GM21423 (cell line): ENCODE data around the gene ULK4.
"Not testable (repeated sequence)": the region's sequence is repeated elsewhere in the genome, so short reads cannot be mapped to it uniquely, and the experiment has no call there.

Source experiments
- ATAC-seq: cut with Tn5 transposase; IDR thresholded peaks from one replicate; pipeline ENCODE4 v1.9.1; 2021; ENCODE audit warnings: mild to moderate bottlenecking, moderate library complexity; ENCODE audit not compliant: unreplicated experiment

Gene ULK4

DNA sequence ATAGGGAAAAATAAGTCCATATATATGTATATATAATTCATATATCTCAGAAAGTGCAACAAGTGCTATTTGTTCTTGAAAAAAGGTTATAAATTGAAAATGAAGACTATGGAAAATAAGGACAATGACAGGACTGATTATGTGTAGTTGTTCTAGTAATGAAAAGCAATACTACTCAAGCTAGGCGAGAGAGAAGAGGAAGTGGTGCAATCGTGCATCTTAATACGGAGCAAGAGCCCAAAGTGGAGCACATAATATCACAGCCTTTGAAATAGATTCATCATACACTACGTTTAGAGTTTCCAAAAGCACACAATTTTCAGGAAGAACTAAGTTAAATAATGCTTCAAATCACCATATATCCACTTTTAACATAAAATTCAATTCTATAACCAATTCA lies 87.9 kb downstream of the ULK4 start:
- no peak for ATAC-seq

DNA sequence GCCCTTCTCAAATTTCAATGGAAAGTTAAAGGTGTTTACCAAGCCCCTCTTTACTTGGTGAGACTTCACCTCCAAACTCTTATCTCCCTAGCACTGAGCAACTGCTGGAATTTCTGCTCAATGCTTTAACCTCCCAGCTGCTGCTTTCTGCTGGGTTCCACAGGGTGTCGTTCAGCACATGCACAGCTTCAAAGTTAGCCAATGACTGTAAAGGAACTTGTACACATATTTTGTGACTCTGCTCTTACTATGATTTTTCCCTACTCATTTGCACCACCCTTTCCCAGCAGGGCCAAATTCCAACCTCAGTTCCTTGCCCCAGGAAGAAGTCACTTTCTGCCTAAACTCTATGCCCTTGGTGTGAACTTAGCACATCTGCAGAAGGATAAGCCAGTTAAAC lies 89.7 kb downstream of the ULK4 start:
- ATAC-seq: no peak

DNA sequence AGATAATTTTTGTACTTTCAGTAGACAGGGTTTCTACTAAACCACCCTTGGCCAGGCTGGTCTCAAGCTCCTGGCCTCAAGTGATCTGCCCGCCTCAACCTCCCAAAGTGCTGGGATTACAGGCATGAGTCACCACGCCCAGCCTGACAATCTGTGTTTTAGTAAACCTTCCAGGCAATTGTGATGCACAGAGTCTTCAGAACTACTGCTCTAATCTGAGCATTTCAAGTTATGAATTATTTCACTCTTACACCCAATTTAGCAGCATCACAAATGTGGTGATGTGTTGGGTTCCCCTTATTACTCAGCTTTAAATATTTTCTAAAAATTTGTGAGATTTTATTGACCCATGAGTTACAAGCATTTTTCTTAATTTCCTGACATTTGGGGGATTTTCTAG lies 94.4 kb downstream of the ULK4 start:
- ATAC-seq: no peak

DNA sequence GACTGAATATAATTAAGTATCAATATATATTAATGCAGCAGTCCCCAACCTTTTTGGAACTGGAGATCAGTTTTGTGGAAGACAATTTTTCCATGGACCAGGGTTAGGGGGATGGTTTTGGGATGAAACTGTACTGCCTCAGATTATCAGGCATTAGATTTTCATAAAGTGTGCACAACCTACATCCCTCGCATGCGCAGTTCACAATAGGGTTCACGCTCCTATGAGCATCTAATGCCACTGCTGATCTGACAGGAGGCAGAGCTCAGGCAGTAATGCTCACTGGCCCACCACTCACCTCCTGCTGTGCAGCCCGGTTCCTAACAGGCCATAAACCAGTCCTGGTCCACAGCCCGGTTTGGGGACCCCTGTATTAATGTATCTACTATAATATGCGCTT lies 95.6 kb downstream of the ULK4 start:
- ATAC-seq: no peak

DNA sequence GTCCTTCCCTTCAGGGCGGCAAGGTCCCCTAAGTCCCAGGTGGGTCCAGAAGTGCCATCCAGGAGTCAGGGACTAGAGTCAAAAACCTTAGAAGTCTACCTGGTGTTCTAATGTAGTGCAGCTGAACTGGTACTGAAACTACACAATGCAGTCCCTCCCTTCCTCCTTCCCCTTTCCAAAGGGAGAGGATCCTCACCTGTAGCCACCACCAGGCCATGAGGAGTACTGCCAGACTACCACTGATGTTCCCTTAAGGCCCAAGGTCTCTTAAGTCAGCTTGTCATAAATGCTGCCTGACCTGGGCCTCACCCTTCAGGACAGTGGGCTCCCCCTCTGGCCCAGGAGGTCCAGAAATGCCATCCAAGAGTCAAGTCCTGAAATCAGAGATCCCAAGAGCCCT lies 98.9 kb downstream of the ULK4 start:
- ATAC-seq: no peak

DNA sequence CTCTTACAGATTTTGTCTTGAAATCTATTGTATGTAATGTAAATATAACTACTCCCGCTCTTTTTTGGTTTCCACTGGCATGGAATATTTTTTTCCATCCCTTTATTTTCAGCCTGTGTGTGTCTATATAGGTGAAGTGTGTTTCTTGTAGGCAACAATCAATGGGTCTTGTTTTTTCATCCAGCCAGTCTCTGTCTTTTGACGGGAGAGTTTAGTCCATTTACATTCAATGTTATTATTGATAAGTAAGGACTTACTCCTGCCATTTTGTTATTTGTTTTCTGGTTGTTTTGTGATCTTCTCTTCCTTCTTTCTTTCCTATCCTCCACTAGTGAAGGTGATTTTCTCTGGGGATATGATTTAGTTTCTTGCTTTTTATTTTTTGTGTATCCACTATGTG lies 101.4 kb downstream of the ULK4 start:
- ATAC-seq: not testable (repeated sequence)

DNA sequence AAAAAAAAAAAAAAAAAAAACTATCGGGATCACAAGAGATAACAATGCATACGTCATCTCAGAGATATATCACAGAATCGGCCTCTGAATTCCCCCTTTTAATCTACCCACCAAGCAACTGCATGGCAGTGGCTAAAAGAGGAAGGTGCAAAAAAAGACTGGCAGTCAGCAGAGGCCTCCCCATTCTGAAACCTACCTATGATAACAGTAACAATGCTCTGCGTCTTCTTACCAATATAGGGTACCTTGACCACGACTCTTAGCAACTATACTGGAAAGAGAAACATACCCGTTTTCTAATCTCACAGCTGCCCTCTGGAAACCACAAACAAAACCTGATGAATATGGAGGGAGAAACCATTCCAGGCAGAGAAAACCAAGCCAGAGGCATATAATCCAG lies 106.9 kb downstream of the ULK4 start:
- no peak for ATAC-seq

DNA sequence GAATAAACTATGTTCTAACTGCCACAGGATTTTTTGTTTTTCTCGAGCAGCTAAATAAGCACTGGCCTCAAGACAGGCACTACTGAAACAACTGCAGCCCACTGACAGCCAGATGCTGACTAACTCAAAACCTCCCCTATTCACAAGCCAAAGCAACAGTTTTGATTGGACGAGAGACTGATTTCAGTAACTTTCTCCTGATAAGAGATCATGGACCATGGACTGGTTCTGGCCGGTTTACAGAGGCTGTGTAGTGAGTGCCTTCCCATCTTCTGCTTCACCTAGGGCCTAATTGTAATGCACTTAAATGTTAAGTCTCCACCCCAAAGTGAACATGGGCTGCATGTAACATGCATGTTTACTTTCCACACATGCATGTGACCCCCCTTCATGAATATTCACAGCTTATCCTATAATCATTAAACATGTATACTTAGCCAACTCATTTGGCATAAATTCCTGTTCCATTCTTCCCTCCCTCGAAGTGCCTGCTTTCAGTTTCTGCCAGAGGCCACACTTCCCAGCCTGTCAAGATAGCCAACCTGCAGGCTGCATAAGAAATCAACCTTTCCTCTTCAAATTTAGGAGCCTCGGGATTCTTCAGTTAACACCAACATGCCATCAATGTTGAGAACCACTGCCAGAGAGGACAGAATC lies 108.2 kb downstream of the ULK4 start:
- no peak for ATAC-seq

DNA sequence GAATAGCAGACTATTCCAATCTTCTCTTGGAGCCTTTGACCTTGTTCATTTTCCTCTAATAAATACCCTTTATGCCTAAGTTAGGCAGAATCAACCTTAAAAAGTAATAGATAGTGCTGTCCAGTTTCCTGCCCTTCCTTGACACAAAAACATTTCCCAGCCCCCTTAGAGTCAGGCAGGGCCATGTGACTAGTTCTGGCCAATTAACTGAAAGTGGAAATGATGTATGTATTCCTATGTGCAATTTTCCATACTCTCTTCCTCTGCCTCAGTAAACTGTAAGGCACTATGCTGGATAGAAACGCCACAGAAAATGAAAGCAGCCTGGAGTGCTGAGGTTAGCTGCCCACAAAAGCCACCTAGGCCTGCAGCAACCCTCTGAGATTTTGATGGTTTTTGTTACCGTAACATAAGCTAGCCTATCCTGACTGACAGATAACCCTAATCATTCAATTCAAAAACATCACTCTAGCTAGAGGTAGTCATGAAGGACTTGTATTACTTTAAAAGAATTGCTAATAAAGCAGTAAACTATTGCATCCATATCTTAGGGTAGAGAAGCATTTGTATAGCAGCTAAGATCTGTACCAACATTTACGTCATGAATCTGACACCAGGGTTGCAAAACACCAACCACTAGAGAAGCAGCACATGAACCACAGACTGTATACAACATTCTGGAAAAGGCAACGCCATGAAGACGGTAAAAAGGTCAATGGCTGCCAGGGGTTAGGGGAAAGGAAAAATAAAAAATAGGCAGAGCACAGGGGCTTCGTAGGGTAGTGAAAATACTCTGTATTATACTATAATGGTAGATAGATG lies 112.9 kb downstream of the ULK4 start:
- no peak for ATAC-seq

DNA sequence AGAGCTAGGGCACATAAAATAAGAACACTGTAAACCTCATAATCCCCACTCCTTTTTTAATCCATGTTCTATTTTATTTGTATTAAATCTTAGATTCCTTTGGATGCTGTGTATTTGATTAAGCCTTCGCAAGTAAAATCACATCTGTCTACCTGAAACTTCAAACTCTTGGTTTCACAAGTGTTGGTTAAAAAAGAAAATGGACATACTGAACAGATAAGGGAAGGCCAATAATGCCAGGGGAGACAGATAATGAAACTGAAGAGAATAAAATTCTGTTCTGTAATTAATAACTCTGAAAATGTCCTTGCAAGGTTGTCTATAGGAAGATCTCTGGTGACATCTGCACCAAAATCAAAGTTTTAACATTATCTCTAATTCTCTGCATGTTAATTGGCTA lies 114.2 kb downstream of the ULK4 start:
- no peak for ATAC-seq

DNA sequence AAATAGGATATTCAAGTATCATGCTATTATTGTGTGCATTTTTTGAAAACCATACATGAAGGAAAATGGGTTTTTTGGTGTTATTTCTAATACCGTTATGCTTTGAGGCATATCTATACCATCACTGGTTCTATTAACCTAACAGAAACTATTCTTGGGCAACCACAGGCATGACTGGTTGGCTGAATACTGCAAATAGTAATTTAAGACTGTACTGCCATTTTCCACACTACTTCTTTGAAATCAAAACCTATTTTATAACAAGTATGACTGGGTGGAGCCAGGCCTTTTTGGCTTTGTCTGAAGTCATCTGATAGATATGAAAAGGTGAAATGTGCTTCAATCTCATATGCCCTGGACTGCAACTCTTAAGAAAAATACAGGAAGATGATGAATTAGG lies 115.1 kb downstream of the ULK4 start:
- ATAC-seq: no peak

DNA sequence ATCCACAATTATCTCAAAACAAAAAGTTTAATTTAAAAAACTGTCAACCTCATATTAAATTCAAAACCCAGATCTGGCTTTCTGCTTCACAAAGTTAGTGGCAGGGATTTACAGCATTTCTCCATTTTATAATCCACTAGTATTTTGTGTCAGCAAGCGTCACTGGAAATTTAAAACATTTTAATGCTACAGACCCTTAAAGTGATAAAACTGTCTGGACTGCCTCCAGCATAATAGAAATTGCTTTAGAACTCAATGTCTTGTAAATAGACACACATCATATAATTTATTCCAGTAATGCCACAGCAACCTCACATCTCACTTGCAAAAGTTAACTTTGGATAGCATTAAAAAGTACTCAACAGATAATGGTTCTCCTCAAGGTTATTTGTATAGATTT lies 116.1 kb downstream of the ULK4 start:
- no peak for ATAC-seq

DNA sequence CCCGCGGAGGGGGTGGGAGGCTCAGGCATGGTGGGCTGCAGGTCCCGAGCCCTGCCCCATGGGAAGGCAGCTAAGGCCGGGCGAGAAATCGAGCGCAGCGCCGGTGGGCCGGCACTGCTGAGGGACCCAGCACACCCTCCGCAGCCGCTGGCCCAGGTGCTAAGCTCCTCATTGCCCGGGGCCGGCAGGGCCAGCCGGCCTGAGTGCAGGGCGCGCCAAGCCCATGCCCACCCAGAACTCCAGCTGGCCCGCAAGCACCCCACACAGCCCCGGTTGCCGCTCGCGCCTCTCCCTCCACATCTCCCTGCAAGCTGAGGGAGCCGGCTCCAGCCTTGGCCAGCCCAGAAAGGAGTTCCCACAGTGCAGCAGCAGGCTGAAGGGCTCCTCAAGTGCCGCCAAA lies 117.6 kb downstream of the ULK4 start:
- ATAC-seq: not testable (repeated sequence)

DNA sequence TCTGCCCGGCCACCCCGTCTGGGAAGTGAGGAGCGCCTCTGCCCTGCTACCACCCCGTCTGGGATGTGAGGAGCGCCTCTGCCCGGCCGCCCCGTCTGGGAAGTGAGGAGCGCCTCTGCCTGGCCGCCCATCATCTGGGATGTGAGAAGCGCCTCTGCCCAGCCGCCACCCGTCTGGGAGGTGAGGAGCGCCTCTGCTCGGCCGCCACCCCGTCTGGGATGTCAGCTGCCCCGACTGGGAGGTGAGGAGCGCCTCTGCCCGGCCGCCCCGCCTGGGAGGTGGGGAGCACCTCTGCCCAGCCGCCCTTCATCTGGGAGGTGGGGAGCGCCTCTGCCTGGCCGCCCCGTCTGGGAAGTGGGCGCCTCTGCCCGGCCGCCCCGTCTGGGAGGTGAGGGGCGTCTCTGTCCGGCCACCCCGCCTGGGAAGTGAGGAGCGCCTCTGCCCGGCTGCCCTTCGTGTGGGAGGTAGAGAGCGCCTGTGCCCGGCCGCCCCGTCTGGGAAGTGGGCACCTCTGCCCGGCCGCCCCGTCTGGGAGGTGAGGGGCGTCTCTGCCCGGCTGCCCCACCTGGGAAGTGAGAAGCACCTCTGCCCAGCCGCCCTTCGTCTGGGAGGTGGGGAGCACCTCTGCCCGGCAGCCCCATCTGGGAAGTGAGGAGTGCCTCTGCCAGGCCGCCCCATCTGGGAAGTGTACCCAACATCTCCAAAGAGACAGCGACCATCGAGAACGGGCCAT lies 120.8 kb downstream of the ULK4 start:
- ATAC-seq: not testable (repeated sequence)

DNA sequence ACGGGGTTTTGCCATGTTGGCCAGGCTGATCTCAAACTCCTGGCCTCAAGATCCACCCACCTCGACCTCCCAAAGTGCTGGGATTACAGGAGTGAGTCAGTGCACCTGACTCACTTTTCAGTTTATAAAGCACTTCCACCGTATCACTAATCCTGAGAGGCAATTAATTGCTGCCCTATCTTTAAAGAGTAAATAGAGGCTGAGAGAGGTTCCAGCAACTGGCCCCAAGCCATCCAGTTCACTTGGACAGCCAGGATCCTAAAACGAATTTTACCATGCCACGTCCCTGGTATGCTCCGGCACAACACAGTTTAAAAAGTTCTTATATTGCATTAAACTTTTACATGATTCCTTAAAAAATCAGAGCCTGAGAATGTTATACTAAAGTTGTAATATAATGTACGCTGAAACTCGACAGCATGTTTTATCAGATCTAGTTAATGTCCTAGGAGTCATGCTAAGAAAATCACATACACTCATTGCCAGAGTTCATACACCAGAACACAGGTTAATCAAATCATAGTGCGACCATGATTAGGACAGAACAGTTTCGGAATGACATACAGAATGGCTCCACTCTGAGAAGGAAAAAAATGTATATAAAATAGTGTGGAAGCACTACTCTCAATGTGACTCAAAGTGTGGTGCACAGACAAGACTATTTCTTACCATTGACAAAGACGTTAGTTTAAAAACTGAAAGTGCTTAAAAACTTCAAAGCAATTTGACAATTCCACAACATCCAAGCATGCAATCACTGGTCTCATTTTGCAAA lies 125.4 kb downstream of the ULK4 start:
- ATAC-seq: no peak

DNA sequence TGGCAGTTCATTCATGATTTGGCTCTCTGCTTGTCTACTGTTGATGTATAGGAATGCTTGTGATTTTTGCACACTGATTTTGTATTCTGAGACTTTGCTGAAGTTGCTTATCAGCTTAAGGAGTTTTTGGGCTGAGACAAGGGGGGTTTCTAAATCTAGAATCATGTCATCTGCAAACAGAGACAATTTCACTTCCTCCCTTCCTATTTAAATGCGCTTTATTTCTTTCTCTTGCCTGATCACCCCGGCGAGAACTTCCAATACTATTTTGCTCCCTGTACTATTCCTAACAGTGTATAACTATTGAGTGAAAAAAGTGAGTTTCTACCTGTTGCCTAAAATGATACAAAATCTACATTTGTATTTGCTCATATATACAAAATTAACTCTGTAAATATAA lies 128.3 kb downstream of the ULK4 start:
- no peak for ATAC-seq

DNA sequence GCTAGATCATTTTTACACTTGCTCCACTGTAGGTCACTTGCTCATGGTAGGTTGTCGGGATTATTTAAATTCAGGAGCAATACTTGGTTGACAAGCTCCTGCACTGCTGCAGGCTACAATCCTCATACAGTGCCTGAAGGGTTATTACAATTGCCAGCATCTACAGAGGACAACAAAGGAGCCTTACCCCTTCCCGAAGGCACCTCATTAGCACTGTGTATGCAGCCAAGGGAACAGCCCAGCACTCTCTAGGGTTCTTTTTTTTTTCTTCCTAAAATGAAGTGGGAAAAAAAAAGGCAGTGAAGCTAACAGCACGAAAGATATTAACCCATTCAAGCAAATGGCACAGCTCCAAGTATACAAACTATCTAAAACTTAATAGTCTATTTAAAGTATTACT lies 142.7 kb downstream of the ULK4 start:
- no peak for ATAC-seq

DNA sequence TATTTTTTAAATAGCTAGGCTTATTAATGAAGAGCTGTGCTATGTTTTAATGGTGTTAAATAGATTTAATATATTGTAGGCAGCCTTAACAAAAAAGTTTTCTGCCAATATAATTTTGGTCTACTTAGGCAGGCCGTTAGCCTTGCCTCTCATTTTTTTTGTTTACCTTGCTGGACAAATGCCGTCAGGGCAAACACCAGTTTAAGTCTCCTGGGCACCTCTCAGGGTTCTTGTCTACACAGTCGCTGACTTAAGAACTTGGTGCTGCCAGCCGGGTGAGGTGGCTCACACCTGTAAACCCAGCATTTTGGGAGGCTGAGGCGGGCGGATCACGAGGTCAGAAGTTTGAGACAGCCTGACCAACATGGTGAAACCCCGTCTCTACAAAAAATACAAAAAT lies 153.3 kb downstream of the ULK4 start:
- ATAC-seq: no peak

DNA sequence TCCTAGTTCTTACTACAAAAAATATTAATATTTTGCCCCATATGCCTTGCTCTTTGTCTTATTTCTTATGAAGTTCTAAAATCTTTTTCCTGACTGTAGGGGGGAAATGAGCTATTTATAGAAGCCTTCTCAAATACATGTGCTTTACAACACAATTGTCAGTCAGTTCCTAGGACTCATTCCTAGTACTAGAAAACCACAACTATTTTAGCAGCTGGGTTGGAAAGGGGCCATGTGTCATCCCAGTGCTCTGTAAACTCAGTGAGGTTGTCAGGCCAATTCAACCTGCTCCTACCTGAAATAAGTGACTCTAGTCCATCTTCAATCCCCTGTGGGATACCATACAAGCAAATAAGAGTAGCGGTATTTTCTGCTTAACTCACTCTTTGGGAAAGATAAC lies 153.8 kb downstream of the ULK4 start:
- ATAC-seq: no peak

DNA sequence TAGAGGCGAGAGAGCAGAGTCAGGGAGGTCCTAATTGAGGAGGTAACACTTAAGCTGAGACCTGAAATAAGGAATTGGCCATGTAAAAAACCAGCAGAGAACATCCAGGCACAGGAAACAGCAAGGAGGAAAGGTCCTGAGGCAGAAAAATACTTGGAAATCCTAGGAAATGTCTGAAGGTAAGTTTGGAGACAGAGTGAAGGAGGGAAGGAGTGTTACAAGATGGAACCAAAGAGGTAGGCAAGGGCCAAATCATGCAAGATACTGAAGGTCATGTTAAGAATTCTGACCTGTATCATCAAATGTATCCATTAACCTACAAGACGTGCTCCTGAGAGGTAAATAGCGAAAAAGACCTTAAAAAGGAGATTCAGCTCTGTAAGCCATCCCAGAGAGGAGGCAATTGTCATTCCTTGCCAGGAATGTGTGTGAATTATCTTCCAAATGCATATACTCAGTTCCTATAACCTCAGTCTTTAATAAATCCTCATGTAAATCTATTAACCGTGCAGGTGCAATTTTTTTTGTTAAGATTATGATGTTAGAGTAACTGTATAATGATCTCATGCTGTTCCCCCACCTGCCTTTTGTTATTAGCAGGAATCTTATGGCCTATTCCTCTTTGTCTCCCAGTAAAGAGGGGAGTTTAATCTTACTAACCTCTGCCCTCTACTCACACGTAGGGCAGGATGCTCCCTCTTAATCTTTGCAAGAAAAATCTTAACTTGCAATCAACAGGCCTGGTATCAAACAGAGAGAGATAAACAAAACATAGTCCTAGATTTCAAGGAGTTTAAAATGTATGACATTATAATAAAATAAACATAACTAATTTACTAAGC lies 166.9 kb downstream of the ULK4 start:
- no peak for ATAC-seq
